ENCODE data around the gene PLSCR4. TPM values are rescaled to one million over a fixed set of nuclear protein-coding genes. Genes with fewer than 3 reads are reported as not detected.

Gene PLSCR4
- total RNA-seq, 4 donors from 2014 or later, result 22.8 to 27.5 (median 25.7) TPM

- H3K9me3 ChIP-seq, result no peaks in the 10 kb centered on the region
- no peak for DNase-seq
- H3K27me3 ChIP-seq, result no peaks in the 10 kb centered on the region
- no peak for TF ChIP-seq POLR2A (IDR thresholded peaks at IDR 0.05)
- no peaks in the 10 kb centered on the region for H3K4me1 ChIP-seq
- no peaks in the 10 kb centered on the region for H3K36me3 ChIP-seq
- no peak overlapping the region for H3K4me3 ChIP-seq
- peak overlapping the region in 1 of 4 donors; percentile 14 for H3K27ac ChIP-seq
Measured at GRCh38 chr3:146277953-146278631, 27.2 kb upstream of the PLSCR4 start.

- H3K4me1 ChIP-seq, result no peaks in the 10 kb centered on the region
- no peaks in the 10 kb centered on the region for H3K9me3 ChIP-seq
- TF ChIP-seq POLR2A (IDR thresholded peaks at IDR 0.05), result no peak
- TF ChIP-seq CTCF (IDR thresholded peaks at IDR 0.05), result no peak
- H3K36me3 ChIP-seq, result no peaks in the 10 kb centered on the region
- peak overlapping the region in 1 of 4 donors; percentile 51 for H3K27ac ChIP-seq
- DNase-seq, result no peak
- no peaks in the 10 kb centered on the region for H3K27me3 ChIP-seq
- H3K4me3 ChIP-seq, result no peak overlapping the region
Measured at GRCh38 chr3:146275476-146275875, 24.6 kb upstream of the PLSCR4 start.

GRCh38 chr3:146274833-146275232 is 23.9 kb upstream of the PLSCR4 start:
- H3K4me1 ChIP-seq, result no peaks in the 10 kb centered on the region
- H3K4me3 ChIP-seq, result no peak overlapping the region
- no peak for DNase-seq
- no peak for TF ChIP-seq CTCF (IDR thresholded peaks at IDR 0.05)
- no peak for TF ChIP-seq POLR2A (IDR thresholded peaks at IDR 0.05)
- no peaks in the 10 kb centered on the region for H3K9me3 ChIP-seq
- H3K27ac ChIP-seq, result peak overlapping the region in 1 of 4 donors; percentile 51
- H3K36me3 ChIP-seq, result no peaks in the 10 kb centered on the region
- H3K27me3 ChIP-seq, result no peaks in the 10 kb centered on the region

GRCh38 chr3:146273721-146274407 is 23.0 kb upstream of the PLSCR4 start:
- no peak for DNase-seq
- no peaks in the 10 kb centered on the region for H3K4me1 ChIP-seq
- no peaks in the 10 kb centered on the region for H3K27me3 ChIP-seq
- no peak overlapping the region for H3K4me3 ChIP-seq
- TF ChIP-seq CTCF (IDR thresholded peaks at IDR 0.05) (no peak), POLR2A (IDR thresholded peaks at IDR 0.05) (no peak)
- no peak overlapping the region for H3K27ac ChIP-seq
- H3K36me3 ChIP-seq, result no peaks in the 10 kb centered on the region
- no peaks in the 10 kb centered on the region for H3K9me3 ChIP-seq

- TF ChIP-seq CTCF (IDR thresholded peaks at IDR 0.05) (no peak), POLR2A (IDR thresholded peaks at IDR 0.05) (no peak)
- no peaks in the 10 kb centered on the region for H3K36me3 ChIP-seq
Measured at GRCh38 chr3:146271180-146271579, 20.3 kb upstream of the PLSCR4 start.

GRCh38 chr3:146269271-146269670 is 18.4 kb upstream of the PLSCR4 start:
- Histone ChIP-seq H3K9me3 (no peaks in the 10 kb centered on the region), H3K36me3 (no peaks in the 10 kb centered on the region), H3K27me3 (no peaks in the 10 kb centered on the region), H3K4me3 (no peak overlapping the region), H3K4me1 (no peaks in the 10 kb centered on the region), H3K27ac (no peak overlapping the region)
- DNase-seq, result no peak
- TF ChIP-seq CTCF (IDR thresholded peaks at IDR 0.05) (no peak), POLR2A (IDR thresholded peaks at IDR 0.05) (no peak)

More at GRCh38 chr3:146271180-146271579, 20.3 kb upstream of the PLSCR4 start:
- H3K4me3 ChIP-seq, result no peak overlapping the region
- no peaks in the 10 kb centered on the region for H3K27me3 ChIP-seq
- no peaks in the 10 kb centered on the region for H3K9me3 ChIP-seq
- H3K27ac ChIP-seq, result no peak overlapping the region
- no peaks in the 10 kb centered on the region for H3K4me1 ChIP-seq
- DNase-seq, result no peak
